ENCODE results near the gene MEFV.

Gene MEFV

GRCh38 chr16:3304370-3304769 is 47.9 kb upstream of the MEFV start:
- no peak overlapping the region for H3K27ac ChIP-seq (replicated peaks; ENCODE audit: low read length)
- peaks cover 13 to 62% of the 10 kb centered on the region in 2 donors for H3K36me3 ChIP-seq (replicated peaks in 1 of 2; ENCODE audit: control insufficient read depth in 2 of 2, insufficient read depth in 2 of 2, low read length in 2 of 2)

GRCh38 chr16:3295783-3296182 is 39.4 kb upstream of the MEFV start:
- no CpG with 5 or more reads among the region's 13 CpGs for WGBS, 2 donors (ENCODE audit: extremely low coverage in 2 of 2, insufficient read length in 2 of 2, insufficient replicate concordance in 1 of 2)
- Histone ChIP-seq H3K4me3 (ENCODE audit: low read length in 2 of 2) (no peak overlapping the region), H3K23ac (ENCODE audit: low read depth, low read length, poor library complexity) (no peak overlapping the region), H4K8ac (ENCODE audit: low read depth, low read length) (no peak overlapping the region), H3K9ac (ENCODE audit: low read depth, low read length, poor library complexity) (no peak overlapping the region), H2BK12ac (ENCODE audit: low read length) (no peak overlapping the region), H3K4me1 (ENCODE audit: control insufficient read depth in 2 of 2, insufficient read depth in 1 of 2, low read depth in 1 of 2, low read length in 2 of 2) (no peaks in the 10 kb centered on the region), H3K4me2 (ENCODE audit: insufficient read depth, low read length, poor library complexity, severe bottlenecking) (no peak overlapping the region), H2AFZ (ENCODE audit: low read length) (no peak overlapping the region), H3K9me3 (replicated peaks in 1 of 2; ENCODE audit: control insufficient read depth in 2 of 2, insufficient read depth in 1 of 2, low read depth in 1 of 2, low read length in 2 of 2) (peaks cover 45 to 72% of the 10 kb centered on the region in 2 donors), H2BK120ac (ENCODE audit: low read depth, low read length) (no peak overlapping the region), H3K79me1 (ENCODE audit: low read depth, low read length) (no peaks in the 10 kb centered on the region), H3K4ac (ENCODE audit: low read length) (no peak overlapping the region), H4K91ac (ENCODE audit: low read depth, low read length, poor library complexity) (no peak overlapping the region), H2BK15ac (ENCODE audit: low read length) (no peak overlapping the region), H2BK5ac (ENCODE audit: low read length) (no peak overlapping the region), H3K14ac (ENCODE audit: low read length) (no peak overlapping the region), H3K18ac (ENCODE audit: low read length) (no peak overlapping the region), H3K27me3 (ENCODE audit: control insufficient read depth in 3 of 3, insufficient read depth in 3 of 3, low read depth in 1 of 3, low read length in 3 of 3) (no peaks in the 10 kb centered on the region), H3K36me3 (replicated peaks in 1 of 2; ENCODE audit: control insufficient read depth in 2 of 2, insufficient read depth in 2 of 2, low read length in 2 of 2) (peaks cover 21 to 82% of the 10 kb centered on the region in 2 donors), H3K27ac (replicated peaks; ENCODE audit: low read length) (no peak overlapping the region), H2AK5ac (ENCODE audit: low read depth, low read length) (no peak overlapping the region)
- DNase-seq (ENCODE audit: low spot score) = no peak

More at GRCh38 chr16:3304370-3304769, 47.9 kb upstream of the MEFV start:
- Histone ChIP-seq H3K4me3 (ENCODE audit: low read length in 2 of 2) (peak overlapping the region in 1 of 2 donors; percentile 72), H3K4ac (ENCODE audit: low read length) (no peak overlapping the region), H2AFZ (ENCODE audit: low read length) (peak overlapping the region; percentile 97), H4K91ac (ENCODE audit: low read depth, low read length, poor library complexity) (no peak overlapping the region), H3K14ac (ENCODE audit: low read length) (no peak overlapping the region), H2BK5ac (ENCODE audit: low read length) (no peak overlapping the region), H4K8ac (ENCODE audit: low read depth, low read length) (no peak overlapping the region), H2BK120ac (ENCODE audit: low read depth, low read length) (no peak overlapping the region), H3K23ac (ENCODE audit: low read depth, low read length, poor library complexity) (no peak overlapping the region), H2AK5ac (ENCODE audit: low read depth, low read length) (no peak overlapping the region), H3K27me3 (ENCODE audit: control insufficient read depth in 3 of 3, insufficient read depth in 3 of 3, low read depth in 1 of 3, low read length in 3 of 3) (no peaks in the 10 kb centered on the region), H3K4me1 (ENCODE audit: control insufficient read depth in 2 of 2, insufficient read depth in 1 of 2, low read depth in 1 of 2, low read length in 2 of 2) (peaks cover 0 to 3% of the 10 kb centered on the region in 2 donors), H3K18ac (ENCODE audit: low read length) (no peak overlapping the region), H3K4me2 (ENCODE audit: insufficient read depth, low read length, poor library complexity, severe bottlenecking) (no peak overlapping the region), H2BK12ac (ENCODE audit: low read length) (no peak overlapping the region), H3K9ac (ENCODE audit: low read depth, low read length, poor library complexity) (no peak overlapping the region), H3K79me1 (ENCODE audit: low read depth, low read length) (peaks cover 3% of the 10 kb centered on the region), H2BK15ac (ENCODE audit: low read length) (no peak overlapping the region), H3K9me3 (replicated peaks in 1 of 2; ENCODE audit: control insufficient read depth in 2 of 2, insufficient read depth in 1 of 2, low read depth in 1 of 2, low read length in 2 of 2) (peaks cover 39 to 65% of the 10 kb centered on the region in 2 donors)
- DNase-seq (ENCODE audit: low spot score) = no peak
- no CpG with 5 or more reads among the region's 4 CpGs for WGBS, 2 donors (ENCODE audit: extremely low coverage in 2 of 2, insufficient read length in 2 of 2, insufficient replicate concordance in 1 of 2)

- Histone ChIP-seq H3K27ac (replicated peaks; ENCODE audit: low read length) (no peak overlapping the region), H3K4me3 (ENCODE audit: low read length in 2 of 2) (no peak overlapping the region), H2BK15ac (ENCODE audit: low read length) (no peak overlapping the region), H2BK5ac (ENCODE audit: low read length) (no peak overlapping the region), H3K18ac (ENCODE audit: low read length) (no peak overlapping the region), H4K91ac (ENCODE audit: low read depth, low read length, poor library complexity) (no peak overlapping the region), H3K9ac (ENCODE audit: low read depth, low read length, poor library complexity) (no peak overlapping the region), H3K36me3 (replicated peaks in 1 of 2; ENCODE audit: control insufficient read depth in 2 of 2, insufficient read depth in 2 of 2, low read length in 2 of 2) (peaks cover 27 to 82% of the 10 kb centered on the region in 2 donors), H4K8ac (ENCODE audit: low read depth, low read length) (no peak overlapping the region), H2AK5ac (ENCODE audit: low read depth, low read length) (no peak overlapping the region), H3K14ac (ENCODE audit: low read length) (no peak overlapping the region), H2BK120ac (ENCODE audit: low read depth, low read length) (no peak overlapping the region), H3K27me3 (ENCODE audit: control insufficient read depth in 3 of 3, insufficient read depth in 3 of 3, low read depth in 1 of 3, low read length in 3 of 3) (no peaks in the 10 kb centered on the region), H3K23ac (ENCODE audit: low read depth, low read length, poor library complexity) (no peak overlapping the region), H3K4ac (ENCODE audit: low read length) (no peak overlapping the region), H2BK12ac (ENCODE audit: low read length) (no peak overlapping the region), H3K79me1 (ENCODE audit: low read depth, low read length) (no peaks in the 10 kb centered on the region), H3K4me2 (ENCODE audit: insufficient read depth, low read length, poor library complexity, severe bottlenecking) (no peak overlapping the region), H3K4me1 (ENCODE audit: control insufficient read depth in 2 of 2, insufficient read depth in 1 of 2, low read depth in 1 of 2, low read length in 2 of 2) (no peaks in the 10 kb centered on the region), H2AFZ (ENCODE audit: low read length) (no peak overlapping the region), H3K9me3 (replicated peaks in 1 of 2; ENCODE audit: control insufficient read depth in 2 of 2, insufficient read depth in 1 of 2, low read depth in 1 of 2, low read length in 2 of 2) (peaks cover 47 to 72% of the 10 kb centered on the region in 2 donors)
- no peak for DNase-seq (ENCODE audit: low spot score)
- WGBS, 2 donors (ENCODE audit: extremely low coverage in 2 of 2, insufficient read length in 2 of 2, insufficient replicate concordance in 1 of 2) = no CpG with 5 or more reads among the region's 45 CpGs
Observed at GRCh38 chr16:3295209-3295608, 38.8 kb upstream of the MEFV start.

GRCh38 chr16:3292604-3293003 is 36.2 kb upstream of the MEFV start:
- H2BK15ac ChIP-seq (ENCODE audit: low read length) = no peak overlapping the region
- no peak overlapping the region for H2BK12ac ChIP-seq (ENCODE audit: low read length)
- H2BK5ac ChIP-seq (ENCODE audit: low read length) = no peak overlapping the region
- H3K9me3 ChIP-seq (replicated peaks in 1 of 2; ENCODE audit: control insufficient read depth in 2 of 2, insufficient read depth in 1 of 2, low read depth in 1 of 2, low read length in 2 of 2) = peaks cover 63 to 74% of the 10 kb centered on the region in 2 donors
- H3K4ac ChIP-seq (ENCODE audit: low read length) = no peak overlapping the region
- no peak overlapping the region for H2BK120ac ChIP-seq (ENCODE audit: low read depth, low read length)
- H2AFZ ChIP-seq (ENCODE audit: low read length) = no peak overlapping the region
- H3K23ac ChIP-seq (ENCODE audit: low read depth, low read length, poor library complexity) = no peak overlapping the region
- H3K4me3 ChIP-seq (ENCODE audit: low read length in 2 of 2) = no peak overlapping the region
- H3K4me1 ChIP-seq (ENCODE audit: control insufficient read depth in 2 of 2, insufficient read depth in 1 of 2, low read depth in 1 of 2, low read length in 2 of 2) = no peaks in the 10 kb centered on the region
- H3K18ac ChIP-seq (ENCODE audit: low read length) = no peak overlapping the region
- no peak overlapping the region for H2AK5ac ChIP-seq (ENCODE audit: low read depth, low read length)
- peaks cover 46 to 82% of the 10 kb centered on the region in 2 donors for H3K36me3 ChIP-seq (replicated peaks in 1 of 2; ENCODE audit: control insufficient read depth in 2 of 2, insufficient read depth in 2 of 2, low read length in 2 of 2)
- H4K91ac ChIP-seq (ENCODE audit: low read depth, low read length, poor library complexity) = no peak overlapping the region
- H4K8ac ChIP-seq (ENCODE audit: low read depth, low read length) = no peak overlapping the region
- H3K27me3 ChIP-seq (ENCODE audit: control insufficient read depth in 3 of 3, insufficient read depth in 3 of 3, low read depth in 1 of 3, low read length in 3 of 3) = no peaks in the 10 kb centered on the region
- no peak overlapping the region for H3K9ac ChIP-seq (ENCODE audit: low read depth, low read length, poor library complexity)
- no CpG with 5 or more reads among the region's 3 CpGs for WGBS, 2 donors (ENCODE audit: extremely low coverage in 2 of 2, insufficient read length in 2 of 2, insufficient replicate concordance in 1 of 2)
- H3K27ac ChIP-seq (replicated peaks; ENCODE audit: low read length) = no peak overlapping the region
- DNase-seq (ENCODE audit: low spot score) = no peak
- no peaks in the 10 kb centered on the region for H3K79me1 ChIP-seq (ENCODE audit: low read depth, low read length)
- no peak overlapping the region for H3K4me2 ChIP-seq (ENCODE audit: insufficient read depth, low read length, poor library complexity, severe bottlenecking)
- no peak overlapping the region for H3K14ac ChIP-seq (ENCODE audit: low read length)

Data from neuronal stem cell (in vitro differentiated cells).